Activated T-helper 1 cell treated with Interleukin-2 at 50 U/mL for 16 hours (primary cell): ENCODE measurements around the gene CASP3.
"Not testable (repeated sequence)": the region's sequence is repeated elsewhere in the genome, so short reads cannot be mapped to it uniquely, and the experiment has no call there.

ENCODE experiments used
- DNase-seq: peaks from one replicate; pipeline ENCODE4 v3.0.0-alpha.2; 2020; ENCODE audit warnings: low read depth

CASP3 gene

GRCh38 chr4:184596044-184596616 lies 53.1 kb downstream of the CASP3 start:
- no peak for DNase-seq

- no peak for DNase-seq
Measured at GRCh38 chr4:184595430-184595829, 53.8 kb downstream of the CASP3 start.

GRCh38 chr4:184593461-184593860 lies 55.8 kb downstream of the CASP3 start:
- no peak for DNase-seq

GRCh38 chr4:184591747-184592270 lies 57.4 kb downstream of the CASP3 start:
- DNase-seq, result not testable (repeated sequence)

- DNase-seq, result no peak
Measured at GRCh38 chr4:184591070-184591677, 58.1 kb downstream of the CASP3 start.

GRCh38 chr4:184590196-184590595 lies 59.1 kb downstream of the CASP3 start:
- DNase-seq, result no peak

GRCh38 chr4:184588893-184589292 lies 60.4 kb downstream of the CASP3 start:
- DNase-seq, result no peak

GRCh38 chr4:184587701-184588100 lies 61.5 kb downstream of the CASP3 start:
- DNase-seq, result no peak

GRCh38 chr4:184587221-184587620 lies 62.0 kb downstream of the CASP3 start:
- no peak for DNase-seq

GRCh38 chr4:184583738-184584502 lies 65.3 kb downstream of the CASP3 start:
- DNase-seq, result no peak
